ENCODE results near the gene TMEM92. TPM values are rescaled to one million over a fixed set of nuclear protein-coding genes. Genes with fewer than 3 reads are reported as not detected.

The TMEM92 gene
- total RNA-seq, 1 experiment from 2014 or later = 6.6 TPM

DNA sequence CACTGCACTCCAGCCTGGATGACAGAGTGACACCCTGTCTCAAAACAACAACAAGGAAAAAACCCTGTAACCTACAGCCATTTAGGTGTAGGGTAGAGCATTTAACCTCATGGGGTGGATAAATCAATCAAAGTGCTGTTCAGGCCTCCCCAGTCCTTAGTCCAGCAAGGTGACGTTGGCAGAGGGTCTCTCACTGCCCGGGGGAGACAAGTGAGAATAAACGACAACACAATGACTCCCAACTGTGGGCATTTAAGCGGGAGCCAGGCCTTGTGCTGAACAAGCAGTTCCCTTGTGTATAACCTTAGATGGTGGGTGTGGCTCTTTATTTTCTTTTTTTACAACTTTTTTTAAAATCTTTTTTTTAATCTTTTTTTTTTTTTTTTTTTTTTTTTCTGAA, 29.3 kb downstream of the TMEM92 start:
- ATAC-seq = no peak
- Histone ChIP-seq H3K4me2 (ENCODE audit: low read length) (no peak overlapping the region), H3K36me3 (ENCODE audit: control insufficient read depth in 1 of 2, insufficient read depth in 2 of 2, low read length in 2 of 2) (no peaks in the 10 kb centered on the region), H3K9me3 (ENCODE audit: control insufficient read depth in 1 of 2, insufficient read depth in 1 of 2, low read depth in 1 of 2, low read length in 2 of 2) (no peaks in the 10 kb centered on the region), H3K4me3 (replicated peaks in 1 of 2; ENCODE audit: low read depth in 1 of 2, low read length in 2 of 2) (no peak overlapping the region), H3K79me2 (ENCODE audit: insufficient read depth, low read length) (no peaks in the 10 kb centered on the region), H3K9me2 (ENCODE audit: insufficient read depth) (no peaks in the 10 kb centered on the region), H3K27me3 (ENCODE audit: insufficient read depth, low read length) (no peaks in the 10 kb centered on the region), H4K20me1 (ENCODE audit: insufficient read depth) (no peaks in the 10 kb centered on the region), H2AFZ (ENCODE audit: low read depth, low read length, poor library complexity, severe bottlenecking) (no peak overlapping the region), H3K9ac (ENCODE audit: low read length) (no peak overlapping the region), H3K4me1 (ENCODE audit: control insufficient read depth in 1 of 2, insufficient read depth in 2 of 2, low read length in 2 of 2) (no peaks in the 10 kb centered on the region), H3K27ac (ENCODE audit: low read depth, low read length) (no peak overlapping the region)
- TF ChIP-seq SRF (IDR thresholded peaks at IDR 0.05; ENCODE audit: low read depth) (no peak), ZFX (IDR thresholded peaks at IDR 0.05) (no peak), ELF1 (IDR thresholded peaks at IDR 0.05; ENCODE audit: borderline replicate concordance, low read depth) (no peak), SP1 (IDR thresholded peaks at IDR 0.05; ENCODE audit: low read depth) (no peak), POLR2AphosphoS5 (IDR thresholded peaks at IDR 0.05; ENCODE audit: low read depth, low read length) (no peak), EZH2 (IDR thresholded peaks at IDR 0.05) (no peak), ZNF274 (IDR thresholded peaks at IDR 0.05; ENCODE audit: low read depth, low read length) (no peak), POLR2A (IDR thresholded peaks at IDR 0.05; ENCODE audit: borderline replicate concordance, extremely low read depth, insufficient read depth, insufficient read length) (no peak), YY1 (IDR thresholded peaks at IDR 0.05; ENCODE audit: extremely low read depth, insufficient replicate concordance, low read depth, low read length) (no peak), CBX3 (IDR thresholded peaks at IDR 0.05; ENCODE audit: low read depth) (no peak), SIN3A (IDR thresholded peaks at IDR 0.05; ENCODE audit: low read depth) (no peak), JUND (IDR thresholded peaks at IDR 0.05) (no peak), FOSL1 (IDR thresholded peaks at IDR 0.05; ENCODE audit: low read depth) (no peak), CEBPB (IDR thresholded peaks at IDR 0.05; ENCODE audit: low read depth) (no peak)
- TF ChIP-seq, protein P1, sequence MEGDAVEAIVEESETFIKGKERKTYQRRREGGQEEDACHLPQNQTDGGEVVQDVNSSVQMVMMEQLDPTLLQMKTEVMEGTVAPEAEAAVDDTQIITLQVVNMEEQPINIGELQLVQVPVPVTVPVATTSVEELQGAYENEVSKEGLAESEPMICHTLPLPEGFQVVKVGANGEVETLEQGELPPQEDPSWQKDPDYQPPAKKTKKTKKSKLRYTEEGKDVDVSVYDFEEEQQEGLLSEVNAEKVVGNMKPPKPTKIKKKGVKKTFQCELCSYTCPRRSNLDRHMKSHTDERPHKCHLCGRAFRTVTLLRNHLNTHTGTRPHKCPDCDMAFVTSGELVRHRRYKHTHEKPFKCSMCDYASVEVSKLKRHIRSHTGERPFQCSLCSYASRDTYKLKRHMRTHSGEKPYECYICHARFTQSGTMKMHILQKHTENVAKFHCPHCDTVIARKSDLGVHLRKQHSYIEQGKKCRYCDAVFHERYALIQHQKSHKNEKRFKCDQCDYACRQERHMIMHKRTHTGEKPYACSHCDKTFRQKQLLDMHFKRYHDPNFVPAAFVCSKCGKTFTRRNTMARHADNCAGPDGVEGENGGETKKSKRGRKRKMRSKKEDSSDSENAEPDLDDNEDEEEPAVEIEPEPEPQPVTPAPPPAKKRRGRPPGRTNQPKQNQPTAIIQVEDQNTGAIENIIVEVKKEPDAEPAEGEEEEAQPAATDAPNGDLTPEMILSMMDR (IDR thresholded peaks at IDR 0.05 in 2 of 3, conservative IDR thresholded peaks at IDR 0.05 in 1 of 3; ENCODE audit: borderline replicate concordance in 1 of 3, insufficient read depth in 1 of 3, low read depth in 2 of 3, low read length in 2 of 3) = no peak
- TF ChIP-seq, protein P2, sequence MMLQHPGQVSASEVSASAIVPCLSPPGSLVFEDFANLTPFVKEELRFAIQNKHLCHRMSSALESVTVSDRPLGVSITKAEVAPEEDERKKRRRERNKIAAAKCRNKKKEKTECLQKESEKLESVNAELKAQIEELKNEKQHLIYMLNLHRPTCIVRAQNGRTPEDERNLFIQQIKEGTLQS (IDR thresholded peaks at IDR 0.05) = no peak
- TF ChIP-seq, protein P3, sequence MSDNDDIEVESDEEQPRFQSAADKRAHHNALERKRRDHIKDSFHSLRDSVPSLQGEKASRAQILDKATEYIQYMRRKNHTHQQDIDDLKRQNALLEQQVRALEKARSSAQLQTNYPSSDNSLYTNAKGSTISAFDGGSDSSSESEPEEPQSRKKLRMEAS (IDR thresholded peaks at IDR 0.05) = no peak
- POLR2A ChIA-PET = no interaction called here
- intact Hi-C loops (cut with micrococcal nuclease) = no loop called here
- BruUV-seq (replicated peaks) = no TSS peak
- CTCF ChIA-PET = interaction anchor here (0.6 kb wide), 1 partner anchor 103 kb away, joined by 3 read pairs; no protein-coding TSS in a partner anchor
- no peak for DNase-seq (ENCODE audit: low read depth, low spot score)
- RAD21 ChIA-PET (ENCODE audit: low non-redundant PET in 1 of 2, low total read pairs in 2 of 2, uncharacterized antibody in 2 of 2, unreplicated experiment in 2 of 2) = no interaction called here
